HG03354 (cell line): ENCODE results near the gene TIPRL.

Experiments
- ATAC-seq: cut with Tn5 transposase; IDR thresholded peaks from one replicate; pipeline ENCODE4 v1.9.1; 2021; ENCODE audit warnings: mild to moderate bottlenecking; ENCODE audit not compliant: unreplicated experiment, poor library complexity, severe bottlenecking

TIPRL gene

GRCh38 chr1:168236836-168237611 is 58.3 kb downstream of the TIPRL start:
- ATAC-seq = no peak

- ATAC-seq = no peak
Measured at GRCh38 chr1:168243198-168243597, 64.4 kb downstream of the TIPRL start.

- ATAC-seq = no peak
Measured at GRCh38 chr1:168243636-168244212, 65.0 kb downstream of the TIPRL start.

GRCh38 chr1:168245042-168245441 is 66.3 kb downstream of the TIPRL start:
- ATAC-seq = no peak

- no peak for ATAC-seq
Measured at GRCh38 chr1:168246506-168246905, 67.7 kb downstream of the TIPRL start.
